Colonic mucosa (tissue), 4 donors: Measurements from ENCODE around the gene STXBP6. TPM values are rescaled to one million over a fixed set of nuclear protein-coding genes. Genes with fewer than 3 reads are reported as not detected.

Experiments used
- DNase-seq: peaks from one replicate; pipeline ENCODE4 v3.0.0-alpha.2; 2020
- H3K27ac ChIP-seq: fragments of 200-600 bp; one replicate; pipeline ENCODE4 v1.8.0; 2021
- H3K27me3 ChIP-seq: fragments of 200-600 bp; one replicate; pipeline ENCODE4 v1.8.0; 2021
- H3K36me3 ChIP-seq: fragments of 200-600 bp; one replicate; pipeline ENCODE4 v1.8.0; 2021
- H3K4me1 ChIP-seq: fragments of 200-600 bp; one replicate; pipeline ENCODE4 v1.8.0; 2021; ENCODE audit warnings: mild to moderate bottlenecking
- H3K4me3 ChIP-seq: fragments of 200-600 bp; one replicate; pipeline ENCODE4 v1.8.0; 2021
- H3K9ac ChIP-seq, 2 donors: one replicate each; pipeline ENCODE4 v1.7.0; 2013; ENCODE audit warnings: control low read depth in 2 of 2, low read depth in 2 of 2, low read length in 2 of 2
- H3K9me3 ChIP-seq: fragments of 200-600 bp; one replicate; pipeline ENCODE4 v1.8.0; 2021
- CTCF ChIP-seq: fragments of 200-600 bp; IDR thresholded peaks from one replicate; pipeline ENCODE4 v1.8.0; 2022; ENCODE audit warnings: antibody characterized with exemption, mild to moderate bottlenecking
- intact Hi-C: fragments of 100-400 bp; cut with DNase I; formaldehyde crosslinking; loops from one replicate; pipeline ENCODE4 v1.14.1; 2022
- total RNA-seq, 2 donors: library from RNA; stranded (reverse); fragmentation: NEBNext Ultra II Directional in 1 of 2; extraction: Animal tissue kit (Norgen Biotek cat#: 25700) in 1 of 2; gene quantifications; one replicate each; pipeline ENCODE4 v1.2.1, GENCODE V29; 2021
- donor health status: healthy.
- donor health status: DM: no; HTN: no; CAD: no.
- donor health status: DM: no; HTN: no; CAD: no.

STXBP6 gene
- total RNA-seq, 2 donors from 2014 or later, result 23.7 to 26.1 TPM

- intact Hi-C loops, result no loop called here
- Histone ChIP-seq H3K27me3 (no peaks in the 10 kb centered on the region), H3K36me3 (no peaks in the 10 kb centered on the region), H3K9ac (no peak overlapping the region), H3K4me1 (no peaks in the 10 kb centered on the region), H3K9me3 (no peaks in the 10 kb centered on the region), H3K4me3 (no peak overlapping the region), H3K27ac (no peak overlapping the region)
- no peak for TF ChIP-seq CTCF
- no peak for DNase-seq
These were observed 12.0 kb upstream of the STXBP6 start for GRCh38 chr14:25062022-25062321.

- no peak for DNase-seq
- no peak overlapping the region for H3K4me3 ChIP-seq
- no peak for TF ChIP-seq CTCF
- H3K9ac ChIP-seq, result no peak overlapping the region
- H3K4me1 ChIP-seq, result no peaks in the 10 kb centered on the region
- no peaks in the 10 kb centered on the region for H3K27me3 ChIP-seq
- intact Hi-C loops, result no loop called here
- H3K27ac ChIP-seq, result no peak overlapping the region
- no peaks in the 10 kb centered on the region for H3K9me3 ChIP-seq
- H3K36me3 ChIP-seq, result no peaks in the 10 kb centered on the region
These were observed 6.7 kb upstream of the STXBP6 start for GRCh38 chr14:25056688-25057078.

- no peaks in the 10 kb centered on the region for H3K27me3 ChIP-seq
- no peak overlapping the region for H3K27ac ChIP-seq
- no peaks in the 10 kb centered on the region for H3K36me3 ChIP-seq
- no peak overlapping the region for H3K4me3 ChIP-seq
- no peak overlapping the region for H3K9ac ChIP-seq
- TF ChIP-seq CTCF, result no peak
- no peak for DNase-seq
- H3K4me1 ChIP-seq, result no peaks in the 10 kb centered on the region
- no peaks in the 10 kb centered on the region for H3K9me3 ChIP-seq
- intact Hi-C loops, result no loop called here
These were observed 6.2 kb upstream of the STXBP6 start for GRCh38 chr14:25055992-25056687.

GRCh38 chr14:25055005-25055404 lies 5.1 kb upstream of the STXBP6 start:
- no peaks in the 10 kb centered on the region for H3K9me3 ChIP-seq
- DNase-seq, result no peak
- no peak overlapping the region for H3K27ac ChIP-seq
- H3K4me1 ChIP-seq, result no peaks in the 10 kb centered on the region
- H3K4me3 ChIP-seq, result no peak overlapping the region
- H3K9ac ChIP-seq, result no peak overlapping the region
- TF ChIP-seq CTCF, result no peak
- H3K27me3 ChIP-seq, result no peaks in the 10 kb centered on the region
- no peaks in the 10 kb centered on the region for H3K36me3 ChIP-seq
- intact Hi-C loops, result no loop called here

- no peak for TF ChIP-seq CTCF
- Histone ChIP-seq H3K4me3 (no peak overlapping the region), H3K4me1 (no peaks in the 10 kb centered on the region), H3K27me3 (no peaks in the 10 kb centered on the region), H3K9ac (no peak overlapping the region), H3K36me3 (no peaks in the 10 kb centered on the region), H3K27ac (no peak overlapping the region), H3K9me3 (no peaks in the 10 kb centered on the region)
- DNase-seq, result no peak
- intact Hi-C loops, result no loop called here
These were observed 3.6 kb upstream of the STXBP6 start for GRCh38 chr14:25053585-25053984.
